Lung (tissue), 12 donors: Measurements from ENCODE around the gene ADAMTS3. TPM values are rescaled to one million over a fixed set of nuclear protein-coding genes. Genes with fewer than 3 reads are reported as not detected.

Experiments used
- ATAC-seq: fragments of 200-7000 bp; cut with Tn5 transposase; one replicate; pipeline ENCODE4 v1.9.1; 2020; ENCODE audit warnings: moderate number of reproducible peaks; ENCODE audit not compliant: insufficient read depth, low FRiP score
- DNase-seq, 3 donors: peaks; one replicate each; pipeline ENCODE4 v3.0.0-alpha.2; 2013 to 2017
- H3K27ac ChIP-seq, 2 donors: one replicate each; pipeline ENCODE4 v1.5.1; 2013; ENCODE audit warnings: mild to moderate bottlenecking in 2 of 2, moderate library complexity in 2 of 2, control low read depth in 1 of 2, inconsistent platforms in 1 of 2, low read depth in 1 of 2, low read length in 1 of 2
- H3K27me3 ChIP-seq, 3 donors: one replicate each; pipeline ENCODE4 v1.5.1; 2013; ENCODE audit warnings: low read length in 2 of 3; ENCODE audit not compliant: control insufficient read depth in 3 of 3, insufficient read depth in 3 of 3
- H3K36me3 ChIP-seq, 4 donors: one replicate each; pipeline ENCODE4 v1.5.1; 2013; ENCODE audit warnings: low read length in 4 of 4, mild to moderate bottlenecking in 1 of 4, moderate library complexity in 1 of 4; ENCODE audit not compliant: control insufficient read depth in 4 of 4, insufficient read depth in 4 of 4
- H3K4me1 ChIP-seq, 5 donors: one replicate each; pipeline ENCODE4 v1.5.1; 2013; ENCODE audit warnings: low read length in 5 of 5, mild to moderate bottlenecking in 2 of 5, moderate library complexity in 1 of 5; ENCODE audit not compliant: control insufficient read depth in 5 of 5, insufficient read depth in 5 of 5
- H3K4me3 ChIP-seq: one replicate; pipeline ENCODE4 v1.5.1; 2013; ENCODE audit warnings: mild to moderate bottlenecking, control low read depth, moderate library complexity
- H3K9ac ChIP-seq, 2 donors: one replicate each; pipeline ENCODE4 v1.5.1; 2013; ENCODE audit warnings: low read length in 2 of 2, control low read depth in 1 of 2; ENCODE audit not compliant: insufficient read depth in 1 of 2
- H3K9me3 ChIP-seq, 4 donors: one replicate each; pipeline ENCODE4 v1.5.1; 2013; ENCODE audit warnings: low read length in 3 of 4, mild to moderate bottlenecking in 1 of 4, moderate library complexity in 1 of 4; ENCODE audit not compliant: control insufficient read depth in 4 of 4, insufficient read depth in 3 of 4
- WGBS, 2 donors: extraction: QIAGEN DNeasy Blood & Tissue Kit; methylation state at CpG; one replicate each; pipeline ENCODE4 v1.1.7; 2013; 5-methylcytosine and 5-hydroxymethylcytosine counted together
- polyA plus RNA-seq, 2 donors: library from polyadenylated mRNA; stranded (reverse); fragments of 200-250 nt; gene quantifications; one replicate each; pipeline ENCODE4 v1.2.1, GENCODE V29; 2013
- total RNA-seq, 2 donors: library from RNA; depleted of rRNA in 1 of 2; stranded (reverse); fragments of >200 nt in 1 of 2; gene quantifications; one replicate each; pipeline ENCODE4 v1.2.1, GENCODE V29; 2014 to 2021
- TF ChIP-seq, protein P1 (sequence below): IDR thresholded peaks from 2 replicates; pipeline ENCODE4 v1.5.1; 2012; ENCODE audit warnings: mild to moderate bottlenecking; ENCODE audit errors: control extremely low read depth, extremely low read depth
- donor health status: control.
- donor health status: control.
- donor health status: Bipolar disorder and iron deficiency.
- donor health status: healthy.
- donor health status: DM: yes; HTN: yes; CAD: no.

The ADAMTS3 gene
- total and polyA plus RNA-seq, 4 donors = 1.1 to 12.9 (median 2.1) TPM

DNA sequence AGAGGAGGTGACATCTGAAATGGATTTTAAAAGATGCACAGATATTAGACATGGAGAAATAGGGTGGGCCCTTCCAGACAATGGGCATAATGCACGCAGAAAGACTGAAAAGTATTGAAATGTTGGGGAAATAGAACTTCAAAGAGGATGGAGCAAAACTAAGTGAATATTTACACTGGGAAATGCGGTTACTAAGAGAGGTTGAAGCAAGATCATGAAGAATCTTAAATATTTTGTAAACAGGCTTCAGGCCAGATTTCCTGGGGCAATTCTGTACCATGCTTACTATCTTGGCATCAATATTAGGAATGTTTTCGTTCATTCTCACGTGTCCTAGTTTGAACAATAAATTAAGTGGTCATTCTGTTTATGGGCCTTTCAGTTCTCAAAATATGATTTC lies 216.3 kb downstream of the ADAMTS3 start:
- Histone ChIP-seq H3K27me3 (no peaks in the 10 kb centered on the region), H3K27ac (no peak overlapping the region), H3K9me3 (peaks cover 0 to 1% (median 0%) of the 10 kb centered on the region in 4 donors), H3K4me1 (no peaks in the 10 kb centered on the region), H3K36me3 (no peaks in the 10 kb centered on the region), H3K4me3 (no peak overlapping the region), H3K9ac (no peak overlapping the region)
- 39 to 62% methylated on average over 4 of the region's 4 CpGs for WGBS, 2 donors
- DNase-seq (peak in 2 of 3 donors; percentile 6 to 8), ATAC-seq (no peak)
- TF ChIP-seq, protein P1, sequence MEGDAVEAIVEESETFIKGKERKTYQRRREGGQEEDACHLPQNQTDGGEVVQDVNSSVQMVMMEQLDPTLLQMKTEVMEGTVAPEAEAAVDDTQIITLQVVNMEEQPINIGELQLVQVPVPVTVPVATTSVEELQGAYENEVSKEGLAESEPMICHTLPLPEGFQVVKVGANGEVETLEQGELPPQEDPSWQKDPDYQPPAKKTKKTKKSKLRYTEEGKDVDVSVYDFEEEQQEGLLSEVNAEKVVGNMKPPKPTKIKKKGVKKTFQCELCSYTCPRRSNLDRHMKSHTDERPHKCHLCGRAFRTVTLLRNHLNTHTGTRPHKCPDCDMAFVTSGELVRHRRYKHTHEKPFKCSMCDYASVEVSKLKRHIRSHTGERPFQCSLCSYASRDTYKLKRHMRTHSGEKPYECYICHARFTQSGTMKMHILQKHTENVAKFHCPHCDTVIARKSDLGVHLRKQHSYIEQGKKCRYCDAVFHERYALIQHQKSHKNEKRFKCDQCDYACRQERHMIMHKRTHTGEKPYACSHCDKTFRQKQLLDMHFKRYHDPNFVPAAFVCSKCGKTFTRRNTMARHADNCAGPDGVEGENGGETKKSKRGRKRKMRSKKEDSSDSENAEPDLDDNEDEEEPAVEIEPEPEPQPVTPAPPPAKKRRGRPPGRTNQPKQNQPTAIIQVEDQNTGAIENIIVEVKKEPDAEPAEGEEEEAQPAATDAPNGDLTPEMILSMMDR = no peak

DNA sequence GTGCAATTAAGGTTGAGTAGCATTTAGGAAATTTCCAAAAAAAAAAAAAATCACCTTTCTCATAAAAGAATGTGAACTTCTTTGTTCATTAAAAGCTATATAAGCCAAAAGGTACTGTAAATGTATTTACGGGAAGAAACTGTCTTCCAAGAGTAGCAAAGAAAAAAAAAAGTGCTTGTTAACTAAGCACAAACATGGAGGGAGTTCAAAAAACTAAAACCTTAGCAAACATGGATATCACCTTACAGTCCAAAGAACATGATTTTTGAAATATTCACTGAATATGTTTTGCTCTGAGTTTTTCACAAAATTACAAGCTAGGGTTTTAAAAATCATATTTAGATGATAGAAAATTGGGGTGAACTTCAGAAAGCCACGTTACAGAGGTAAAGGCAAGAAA lies 217.5 kb downstream of the ADAMTS3 start:
- 64 to 91% methylated on average over 2 of the region's 2 CpGs for WGBS, 2 donors
- Histone ChIP-seq H3K9ac (no peak overlapping the region), H3K9me3 (peaks cover 0 to 1% (median 0%) of the 10 kb centered on the region in 4 donors), H3K4me3 (no peak overlapping the region), H3K4me1 (no peaks in the 10 kb centered on the region), H3K27ac (no peak overlapping the region), H3K36me3 (no peaks in the 10 kb centered on the region), H3K27me3 (no peaks in the 10 kb centered on the region)
- TF ChIP-seq, protein P1 = no peak
- no peak for ATAC-seq
- no peak for DNase-seq

DNA sequence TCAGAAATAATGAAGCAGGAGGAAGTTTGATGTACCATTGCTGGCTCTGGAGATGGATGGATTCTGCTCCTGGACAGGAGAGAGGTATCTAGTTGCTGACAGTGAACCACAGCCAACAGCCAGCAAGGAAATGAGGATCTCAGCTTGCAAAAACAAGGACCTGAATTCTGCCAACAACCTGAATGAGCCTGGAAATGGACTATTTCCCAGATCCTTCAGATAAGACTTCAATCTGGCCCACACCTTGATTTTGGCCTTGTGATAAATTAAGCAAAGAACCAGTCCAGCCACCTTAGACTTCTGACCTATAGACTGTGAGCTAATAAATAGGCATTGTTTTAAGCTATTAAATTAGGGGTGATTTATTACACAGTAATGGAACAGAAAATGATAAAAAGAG lies 220.3 kb downstream of the ADAMTS3 start:
- H3K4me1 ChIP-seq = no peaks in the 10 kb centered on the region
- no peak for ATAC-seq
- TF ChIP-seq, protein P1 = no peak

DNA sequence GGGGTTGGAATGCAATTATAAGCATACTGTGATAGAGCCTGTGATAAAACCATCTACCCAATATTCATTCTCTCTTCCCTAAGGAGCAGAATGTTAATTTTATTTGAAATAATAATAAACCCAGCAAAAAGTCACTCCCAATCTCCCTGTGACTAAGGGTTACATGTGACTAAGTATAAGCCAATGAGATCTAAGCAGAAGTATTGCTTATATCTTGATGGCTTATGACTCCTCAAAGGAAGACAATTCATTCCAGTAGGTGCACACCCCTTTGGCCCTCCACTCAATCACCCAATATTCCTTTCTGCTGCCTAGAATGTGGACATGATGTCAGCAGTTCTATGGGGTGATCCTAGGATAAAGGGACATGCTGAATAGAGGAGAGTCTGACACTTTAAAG lies 224.6 kb downstream of the ADAMTS3 start:
- no peak for DNase-seq
- Histone ChIP-seq H3K9me3 (no peaks in the 10 kb centered on the region), H3K4me3 (no peak overlapping the region), H3K27ac (no peak overlapping the region), H3K9ac (no peak overlapping the region), H3K4me1 (peaks cover 0 to 5% (median 0%) of the 10 kb centered on the region in 5 donors), H3K36me3 (no peaks in the 10 kb centered on the region), H3K27me3 (no peaks in the 10 kb centered on the region)
- ATAC-seq = no peak
- TF ChIP-seq, protein P1 = no peak

More for the DNA sequence above, 220.3 kb downstream of the ADAMTS3 start:
- Histone ChIP-seq H3K36me3 (no peaks in the 10 kb centered on the region), H3K27ac (no peak overlapping the region), H3K27me3 (no peaks in the 10 kb centered on the region), H3K9ac (no peak overlapping the region), H3K4me3 (no peak overlapping the region), H3K9me3 (peaks cover 0 to 1% (median 0%) of the 10 kb centered on the region in 4 donors)
- DNase-seq = no peak
